SK-N-SH (cell line): ENCODE measurements around the gene TMEM205. TPM values are rescaled to one million over a fixed set of nuclear protein-coding genes. Genes with fewer than 3 reads are reported as not detected.

ENCODE experiments used
- CTCF ChIA-PET: fragments of 300-600, 350-600 bp; formaldehyde crosslinking; extraction: SDS; loops from one replicate; lab custom pipeline; 2021; lab: Yijun Ruan, JAX
- POLR2A ChIA-PET: fragments of 350-600 bp; sonication (Branson Sonifier 250); formaldehyde crosslinking; extraction: SDS; loops from one replicate; lab custom pipeline; 2020; ENCODE audit warnings: antibody characterized with exemption, inconsistent platforms; lab: Yijun Ruan, JAX
- DNase-seq: peaks from one replicate; pipeline ENCODE4 v3.0.0; 2012
- H2AFZ ChIP-seq: fragments of 200-600 bp; sonication (generic); 2 replicates; pipeline ENCODE4 v1.8.1; 2016; ENCODE audit warnings: antibody characterized with exemption, mild to moderate bottlenecking, low read depth
- H3F3A ChIP-seq: fragments of 200-600 bp; sonication (generic); replicated peaks from 2 replicates; pipeline ENCODE3; 2016; ENCODE audit warnings: antibody characterized with exemption, mild to moderate bottlenecking; ENCODE audit not compliant: insufficient read depth
- H3K27ac ChIP-seq, 2 experiments: fragments of 200-500 bp in 1 of 2; fragments of 200-600 bp in 1 of 2; sonication (Bioruptor generic) in 1 of 2; sonication (generic), shearing (Covaris generic) in 1 of 2; 2 replicates each; pipeline versions ENCODE4 v1.5.1 to v1.6.1; 2014 to 2016; ENCODE audit warnings: low read depth in 2 of 2, inconsistent platforms in 1 of 2, low read length in 1 of 2, mild to moderate bottlenecking in 1 of 2, mixed read lengths in 1 of 2
- H3K27me3 ChIP-seq: fragments of 200-600 bp; sonication (generic), shearing (Covaris generic); 2 replicates; pipeline ENCODE4 v1.6.1; 2016; ENCODE audit warnings: mixed run types; ENCODE audit not compliant: insufficient read depth
- H3K36me3 ChIP-seq, 2 experiments: fragments of 200-500 bp in 1 of 2; fragments of 200-600 bp in 1 of 2; sonication (Bioruptor generic) in 1 of 2; sonication (generic) in 1 of 2; replicated peaks in 1 of 2; 2 replicates each; pipeline versions ENCODE3 to v1.5.1; 2014 to 2016; ENCODE audit warnings: low read length in 1 of 2, mild to moderate bottlenecking in 1 of 2; ENCODE audit not compliant: insufficient read depth in 2 of 2, control insufficient read depth in 1 of 2
- H3K4me1 ChIP-seq, 2 experiments: fragments of 200-500 bp in 1 of 2; fragments of 200-600 bp in 1 of 2; sonication (Bioruptor generic) in 1 of 2; sonication (generic), shearing (Covaris generic) in 1 of 2; 2 replicates each; pipeline versions ENCODE4 v1.5.1 to v1.6.1; 2014 to 2016; ENCODE audit warnings: low read depth in 1 of 2, low read length in 1 of 2, mixed run types in 1 of 2; ENCODE audit not compliant: insufficient read depth in 2 of 2, control insufficient read depth in 1 of 2
- H3K4me2 ChIP-seq: fragments of 200-600 bp; sonication (generic), shearing (Covaris generic); 2 replicates; pipeline ENCODE4 v1.6.1; 2017; ENCODE audit warnings: mixed run types
- H3K4me3 ChIP-seq, 2 experiments: fragments of 200-500 bp in 1 of 2; fragments of 200-600 bp in 1 of 2; sonication (Bioruptor generic) in 1 of 2; sonication (generic), shearing (Covaris generic) in 1 of 2; 2 replicates each; pipeline versions ENCODE4 v1.5.1 to v1.8.1; 2014 to 2016; ENCODE audit warnings: low read depth in 2 of 2, inconsistent platforms in 1 of 2, low read length in 1 of 2, mild to moderate bottlenecking in 1 of 2, mixed read lengths in 1 of 2, moderate library complexity in 1 of 2
- H3K79me2 ChIP-seq: fragments of 200-600 bp; sonication (generic); 2 replicates; pipeline ENCODE4 v1.8.1; 2017; ENCODE audit warnings: mild to moderate bottlenecking; ENCODE audit not compliant: insufficient read depth
- H3K9ac ChIP-seq: fragments of 200-600 bp; sonication (generic); 2 replicates; pipeline ENCODE4 v1.6.1; 2017; ENCODE audit warnings: mixed run types
- H3K9me2 ChIP-seq: fragments of 200-600 bp; sonication (generic); 2 replicates; pipeline ENCODE4 v1.6.1; 2017; ENCODE audit warnings: mixed run types
- H3K9me3 ChIP-seq: fragments of 200-600 bp; sonication (generic); 2 replicates; pipeline ENCODE4 v1.6.1; 2017; ENCODE audit warnings: mixed run types, mild to moderate bottlenecking, moderate library complexity
- H4K20me1 ChIP-seq: fragments of 200-600 bp; sonication (generic); 2 replicates; pipeline ENCODE4 v1.6.1; 2017; ENCODE audit warnings: mild to moderate bottlenecking, mixed run types; ENCODE audit not compliant: insufficient read depth
- EZH2phosphoT487 ChIP-seq: fragments of 200-600 bp; sonication (generic); IDR thresholded peaks from 2 replicates; pipeline ENCODE4 v1.6.1; 2017; ENCODE audit warnings: low read depth, mixed run types, mild to moderate bottlenecking, antibody characterized with exemption, moderate library complexity, borderline replicate concordance
- FOSL2 ChIP-seq: IDR thresholded peaks from 2 replicates; pipeline ENCODE4 v1.4.0; 2012; ENCODE audit warnings: low read depth, mild to moderate bottlenecking, moderate library complexity, borderline replicate concordance
- GABPA ChIP-seq: IDR thresholded peaks from 2 replicates; pipeline ENCODE4 v1.4.0; 2012; ENCODE audit warnings: low read depth, mild to moderate bottlenecking
- MAX ChIP-seq: IDR thresholded peaks from 2 replicates; pipeline ENCODE4 v1.4.0; 2012; ENCODE audit warnings: low read depth
- MXI1 ChIP-seq: IDR thresholded peaks from 2 replicates; pipeline ENCODE4 v1.6.1; 2012; ENCODE audit warnings: mild to moderate bottlenecking, low read depth, low read length, improper control_type of control experiment
- NRF1 ChIP-seq: IDR thresholded peaks from 2 replicates; pipeline ENCODE4 v1.6.1; 2012; ENCODE audit warnings: low read depth, mild to moderate bottlenecking, low read length
- POLR2AphosphoS5 ChIP-seq: IDR thresholded peaks from 2 replicates; pipeline ENCODE4 v1.6.1; 2012; ENCODE audit warnings: low read depth, low read length
- RAD21 ChIP-seq: IDR thresholded peaks from 2 replicates; pipeline ENCODE4 v1.6.1; 2012; ENCODE audit warnings: mild to moderate bottlenecking, low read length
- RCOR1 ChIP-seq: fragments of 150-350 bp; IDR thresholded peaks from 2 replicates; pipeline ENCODE4 v1.6.1; 2017; ENCODE audit warnings: antibody characterized with exemption, low read length
- RXRA ChIP-seq: IDR thresholded peaks from 2 replicates; pipeline ENCODE4 v1.4.0; 2012; ENCODE audit warnings: low read depth, mild to moderate bottlenecking, borderline replicate concordance
- SMC3 ChIP-seq: IDR thresholded peaks from 2 replicates; pipeline ENCODE4 v1.6.1; 2012; ENCODE audit warnings: low read depth, low read length, improper control_type of control experiment
- TAF1 ChIP-seq: IDR thresholded peaks from 2 replicates; pipeline ENCODE4 v1.6.1; 2012; ENCODE audit warnings: low read depth, mild to moderate bottlenecking, low read length, moderate library complexity, borderline replicate concordance
- TCF12 ChIP-seq: IDR thresholded peaks from 2 replicates; pipeline ENCODE4 v1.4.0; 2012
- TEAD4 ChIP-seq: IDR thresholded peaks from 2 replicates; pipeline ENCODE4 v1.4.0; 2012; ENCODE audit warnings: mild to moderate bottlenecking, borderline replicate concordance; ENCODE audit not compliant: insufficient read depth
- YY1 ChIP-seq: IDR thresholded peaks from 2 replicates; pipeline ENCODE4 v1.4.0; 2012; ENCODE audit warnings: low read depth, mild to moderate bottlenecking
- ZBTB33 ChIP-seq: IDR thresholded peaks from 2 replicates; pipeline ENCODE4 v1.4.0; 2012; ENCODE audit warnings: low read depth, borderline replicate concordance
- WGBS: methylation state at CpG from one replicate; pipeline ENCODE4 v1.1.6; 2017; ENCODE audit warnings: low lambda C conversion rate; 5-methylcytosine and 5-hydroxymethylcytosine counted together
- polyA plus RNA-seq, 3 experiments: library from polyadenylated mRNA; depleted of rRNA; stranded (reverse); fragments of >200 nt; gene quantifications; 2 replicates each; pipeline ENCODE4 v1.2.3, GENCODE V29; 2012
- TF ChIP-seq, protein P1 (sequence below): fragments of 150-350 bp; IDR thresholded peaks from 2 replicates; pipeline ENCODE4 v1.6.1; 2016; ENCODE audit warnings: mild to moderate bottlenecking, low read depth, low read length
- TF ChIP-seq, protein P2 (sequence below): IDR thresholded peaks from 2 replicates; pipeline ENCODE4 v1.6.1; 2012; ENCODE audit warnings: mild to moderate bottlenecking, low read depth, low read length, moderate library complexity
- TF ChIP-seq, protein P3 (sequence below): fragments of 200-600 bp; sonication (generic); IDR thresholded peaks from 2 replicates; pipeline ENCODE4 v1.6.1; 2017; ENCODE audit warnings: antibody characterized with exemption, mild to moderate bottlenecking, moderate library complexity
- TF ChIP-seq, protein P4 (sequence below): IDR thresholded peaks from 2 replicates; pipeline ENCODE4 v1.4.0; 2012; ENCODE audit warnings: low read depth, borderline replicate concordance

The TMEM205 gene
- polyA plus RNA-seq, 1 of the 3 experiments (the other 2 are of a cell fraction) = 219 TPM

- Histone ChIP-seq H3K9me2 (no peaks in the 10 kb centered on the region), H4K20me1 (no peaks in the 10 kb centered on the region), H3K36me3 (no peaks in the 10 kb centered on the region), H3K4me2 (peak overlapping the region; percentile 42; the same call in 1 of the 2 replicates), H3F3A (peaks cover 4% of the 10 kb centered on the region), H3K79me2 (no peaks in the 10 kb centered on the region), H3K27ac (peak overlapping the region; percentile 44 to 75; a peak in 3 of 4 replicates), H3K4me1 (peaks cover 0 to 3% of the 10 kb centered on the region in 2 experiments; a peak in 1 of 4 replicates), H3K9me3 (no peaks in the 10 kb centered on the region), H2AFZ (peak overlapping the region; percentile 97), H3K4me3 (peak overlapping the region; percentile 24 to 55; a peak in 3 of 4 replicates), H3K9ac (no peak overlapping the region), H3K27me3 (no peaks in the 10 kb centered on the region)
- WGBS = 14% methylated on average over 26 of the region's 41 CpGs
- POLR2A ChIA-PET = interaction anchor here (0.6 to 1.4 kb wide), 10 partner anchors 51 to 237 kb away, joined by 3 to 11 read pairs (median 3); partner anchors contain the start of genes CCDC159, SWSAP1 and TMEM205
- CTCF ChIA-PET = interaction anchor here (0.6 to 5.1 kb wide), 49 partner anchors 9 to 1375 kb away, joined by 3 to 66 read pairs (median 4); partner anchors contain the start of genes CCDC159, ELAVL3, EPOR and ODAD3
- peak; percentile 96 for DNase-seq
- TF ChIP-seq YY1 = 0 out of 2 replicates have a peak, but pooled peaks have one; percentile 29
- TF ChIP-seq NRF1 = peak; percentile 5; the same call in 1 of the 2 replicates
- peak; percentile 66 for TF ChIP-seq GABPA
- 0 out of 2 replicates have a peak, but pooled peaks have one; percentile 45 for TF ChIP-seq RCOR1
- TF ChIP-seq EZH2phosphoT487 = no peak
- TF ChIP-seq, protein P1, sequence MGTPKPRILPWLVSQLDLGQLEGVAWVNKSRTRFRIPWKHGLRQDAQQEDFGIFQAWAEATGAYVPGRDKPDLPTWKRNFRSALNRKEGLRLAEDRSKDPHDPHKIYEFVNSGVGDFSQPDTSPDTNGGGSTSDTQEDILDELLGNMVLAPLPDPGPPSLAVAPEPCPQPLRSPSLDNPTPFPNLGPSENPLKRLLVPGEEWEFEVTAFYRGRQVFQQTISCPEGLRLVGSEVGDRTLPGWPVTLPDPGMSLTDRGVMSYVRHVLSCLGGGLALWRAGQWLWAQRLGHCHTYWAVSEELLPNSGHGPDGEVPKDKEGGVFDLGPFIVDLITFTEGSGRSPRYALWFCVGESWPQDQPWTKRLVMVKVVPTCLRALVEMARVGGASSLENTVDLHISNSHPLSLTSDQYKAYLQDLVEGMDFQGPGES = no peak
- TF ChIP-seq TCF12 = 0 out of 2 replicates have a peak, but pooled peaks have one; percentile 8
- no peak for TF ChIP-seq TEAD4
- TF ChIP-seq, protein P2, sequence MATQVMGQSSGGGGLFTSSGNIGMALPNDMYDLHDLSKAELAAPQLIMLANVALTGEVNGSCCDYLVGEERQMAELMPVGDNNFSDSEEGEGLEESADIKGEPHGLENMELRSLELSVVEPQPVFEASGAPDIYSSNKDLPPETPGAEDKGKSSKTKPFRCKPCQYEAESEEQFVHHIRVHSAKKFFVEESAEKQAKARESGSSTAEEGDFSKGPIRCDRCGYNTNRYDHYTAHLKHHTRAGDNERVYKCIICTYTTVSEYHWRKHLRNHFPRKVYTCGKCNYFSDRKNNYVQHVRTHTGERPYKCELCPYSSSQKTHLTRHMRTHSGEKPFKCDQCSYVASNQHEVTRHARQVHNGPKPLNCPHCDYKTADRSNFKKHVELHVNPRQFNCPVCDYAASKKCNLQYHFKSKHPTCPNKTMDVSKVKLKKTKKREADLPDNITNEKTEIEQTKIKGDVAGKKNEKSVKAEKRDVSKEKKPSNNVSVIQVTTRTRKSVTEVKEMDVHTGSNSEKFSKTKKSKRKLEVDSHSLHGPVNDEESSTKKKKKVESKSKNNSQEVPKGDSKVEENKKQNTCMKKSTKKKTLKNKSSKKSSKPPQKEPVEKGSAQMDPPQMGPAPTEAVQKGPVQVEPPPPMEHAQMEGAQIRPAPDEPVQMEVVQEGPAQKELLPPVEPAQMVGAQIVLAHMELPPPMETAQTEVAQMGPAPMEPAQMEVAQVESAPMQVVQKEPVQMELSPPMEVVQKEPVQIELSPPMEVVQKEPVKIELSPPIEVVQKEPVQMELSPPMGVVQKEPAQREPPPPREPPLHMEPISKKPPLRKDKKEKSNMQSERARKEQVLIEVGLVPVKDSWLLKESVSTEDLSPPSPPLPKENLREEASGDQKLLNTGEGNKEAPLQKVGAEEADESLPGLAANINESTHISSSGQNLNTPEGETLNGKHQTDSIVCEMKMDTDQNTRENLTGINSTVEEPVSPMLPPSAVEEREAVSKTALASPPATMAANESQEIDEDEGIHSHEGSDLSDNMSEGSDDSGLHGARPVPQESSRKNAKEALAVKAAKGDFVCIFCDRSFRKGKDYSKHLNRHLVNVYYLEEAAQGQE = peak; percentile 29; the same call in 1 of the 2 replicates
- TF ChIP-seq TAF1 = no peak
- peak; percentile 93 for TF ChIP-seq RAD21
- no peak for TF ChIP-seq ZBTB33
- TF ChIP-seq MAX = no peak
- peak; percentile 74; the same call in 1 of the 2 replicates for TF ChIP-seq MXI1
- TF ChIP-seq, protein P3, sequence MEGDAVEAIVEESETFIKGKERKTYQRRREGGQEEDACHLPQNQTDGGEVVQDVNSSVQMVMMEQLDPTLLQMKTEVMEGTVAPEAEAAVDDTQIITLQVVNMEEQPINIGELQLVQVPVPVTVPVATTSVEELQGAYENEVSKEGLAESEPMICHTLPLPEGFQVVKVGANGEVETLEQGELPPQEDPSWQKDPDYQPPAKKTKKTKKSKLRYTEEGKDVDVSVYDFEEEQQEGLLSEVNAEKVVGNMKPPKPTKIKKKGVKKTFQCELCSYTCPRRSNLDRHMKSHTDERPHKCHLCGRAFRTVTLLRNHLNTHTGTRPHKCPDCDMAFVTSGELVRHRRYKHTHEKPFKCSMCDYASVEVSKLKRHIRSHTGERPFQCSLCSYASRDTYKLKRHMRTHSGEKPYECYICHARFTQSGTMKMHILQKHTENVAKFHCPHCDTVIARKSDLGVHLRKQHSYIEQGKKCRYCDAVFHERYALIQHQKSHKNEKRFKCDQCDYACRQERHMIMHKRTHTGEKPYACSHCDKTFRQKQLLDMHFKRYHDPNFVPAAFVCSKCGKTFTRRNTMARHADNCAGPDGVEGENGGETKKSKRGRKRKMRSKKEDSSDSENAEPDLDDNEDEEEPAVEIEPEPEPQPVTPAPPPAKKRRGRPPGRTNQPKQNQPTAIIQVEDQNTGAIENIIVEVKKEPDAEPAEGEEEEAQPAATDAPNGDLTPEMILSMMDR = peak; percentile 98
- no peak for TF ChIP-seq RXRA
- TF ChIP-seq SMC3 = peak; percentile 91
- peak; percentile 75 for TF ChIP-seq POLR2AphosphoS5
- no peak for TF ChIP-seq FOSL2
- TF ChIP-seq, protein P4, sequence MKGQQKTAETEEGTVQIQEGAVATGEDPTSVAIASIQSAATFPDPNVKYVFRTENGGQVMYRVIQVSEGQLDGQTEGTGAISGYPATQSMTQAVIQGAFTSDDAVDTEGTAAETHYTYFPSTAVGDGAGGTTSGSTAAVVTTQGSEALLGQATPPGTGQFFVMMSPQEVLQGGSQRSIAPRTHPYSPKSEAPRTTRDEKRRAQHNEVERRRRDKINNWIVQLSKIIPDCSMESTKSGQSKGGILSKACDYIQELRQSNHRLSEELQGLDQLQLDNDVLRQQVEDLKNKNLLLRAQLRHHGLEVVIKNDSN = no peak
Measured at GRCh38 chr19:11293433-11294389, 52.4 kb downstream of the TMEM205 start.
